ENCODE measurements around the gene CDH2.

The CDH2 gene

GRCh38 chr18:27995770-27996502 is 181.0 kb downstream of the CDH2 start:
- Histone ChIP-seq H3K27ac (no peak overlapping the region), H3K4me2 (ENCODE audit: low read length) (no peak overlapping the region), H2AFZ (no peak overlapping the region), H3K9me3 (ENCODE audit: control insufficient read depth, low read length) (no peaks in the 10 kb centered on the region), H3K4me1 (peaks cover 41% of the 10 kb centered on the region), H3K79me2 (peaks cover 6% of the 10 kb centered on the region), H3K27me3 (ENCODE audit: control insufficient read depth, insufficient read depth, low read length) (no peaks in the 10 kb centered on the region), H3K36me3 (ENCODE audit: control insufficient read depth, insufficient read depth, low read length) (no peaks in the 10 kb centered on the region), H3K9ac (no peak overlapping the region), H3K4me3 (ENCODE audit: low read depth, low read length) (no peak overlapping the region)
- TF ChIP-seq CTCF (IDR thresholded peaks at IDR 0.05) = no peak

- Histone ChIP-seq H2AFZ (peak overlapping the region; percentile 24), H3K27me3 (ENCODE audit: control insufficient read depth, insufficient read depth, low read length) (no peaks in the 10 kb centered on the region), H3K4me2 (ENCODE audit: low read length) (no peak overlapping the region), H3K27ac (peak overlapping the region; percentile 86), H3K9me3 (ENCODE audit: control insufficient read depth, low read length) (no peaks in the 10 kb centered on the region), H3K4me3 (ENCODE audit: low read depth, low read length) (no peak overlapping the region), H3K4me1 (peaks cover 43% of the 10 kb centered on the region), H3K9ac (no peak overlapping the region), H3K79me2 (peaks cover 6% of the 10 kb centered on the region), H3K36me3 (ENCODE audit: control insufficient read depth, insufficient read depth, low read length) (no peaks in the 10 kb centered on the region)
- TF ChIP-seq CTCF (IDR thresholded peaks at IDR 0.05) = no peak
Measured at GRCh38 chr18:27994571-27994970, 182.4 kb downstream of the CDH2 start.

GRCh38 chr18:27991391-27991790 is 185.5 kb downstream of the CDH2 start:
- no peaks in the 10 kb centered on the region for H3K36me3 ChIP-seq (ENCODE audit: control insufficient read depth, insufficient read depth, low read length)
- H3K27me3 ChIP-seq (ENCODE audit: control insufficient read depth, insufficient read depth, low read length) = no peaks in the 10 kb centered on the region
- H3K4me2 ChIP-seq (ENCODE audit: low read length) = no peak overlapping the region

GRCh38 chr18:27985832-27986231 is 191.1 kb downstream of the CDH2 start:
- TF ChIP-seq CTCF (IDR thresholded peaks at IDR 0.05) = no peak
- Histone ChIP-seq H3K9ac (no peak overlapping the region), H3K4me1 (peaks cover 29% of the 10 kb centered on the region), H3K27me3 (ENCODE audit: control insufficient read depth, insufficient read depth, low read length) (no peaks in the 10 kb centered on the region), H3K4me3 (ENCODE audit: low read depth, low read length) (no peak overlapping the region), H3K79me2 (no peaks in the 10 kb centered on the region), H3K27ac (peak overlapping the region; percentile 13), H3K9me3 (ENCODE audit: control insufficient read depth, low read length) (no peaks in the 10 kb centered on the region), H3K4me2 (ENCODE audit: low read length) (no peak overlapping the region), H3K36me3 (ENCODE audit: control insufficient read depth, insufficient read depth, low read length) (no peaks in the 10 kb centered on the region), H2AFZ (no peak overlapping the region)

More at GRCh38 chr18:27991391-27991790, 185.5 kb downstream of the CDH2 start:
- Histone ChIP-seq H3K4me3 (ENCODE audit: low read depth, low read length) (no peak overlapping the region), H3K79me2 (no peaks in the 10 kb centered on the region), H3K4me1 (peaks cover 41% of the 10 kb centered on the region), H3K9ac (no peak overlapping the region), H3K27ac (peak overlapping the region; percentile 86), H2AFZ (peak overlapping the region; percentile 19), H3K9me3 (ENCODE audit: control insufficient read depth, low read length) (no peaks in the 10 kb centered on the region)
- no peak for TF ChIP-seq CTCF (IDR thresholded peaks at IDR 0.05)

- no peak overlapping the region for H2AFZ ChIP-seq
- no peak for TF ChIP-seq CTCF (IDR thresholded peaks at IDR 0.05)
- no peak overlapping the region for H3K4me2 ChIP-seq (ENCODE audit: low read length)
- no peaks in the 10 kb centered on the region for H3K9me3 ChIP-seq (ENCODE audit: control insufficient read depth, low read length)
- H3K4me3 ChIP-seq (ENCODE audit: low read depth, low read length) = no peak overlapping the region
- H3K4me1 ChIP-seq = peaks cover 23% of the 10 kb centered on the region
- peak overlapping the region; percentile 74 for H3K27ac ChIP-seq
- H3K27me3 ChIP-seq (ENCODE audit: control insufficient read depth, insufficient read depth, low read length) = no peaks in the 10 kb centered on the region
- no peak overlapping the region for H3K9ac ChIP-seq
- H3K79me2 ChIP-seq = no peaks in the 10 kb centered on the region
- H3K36me3 ChIP-seq (ENCODE audit: control insufficient read depth, insufficient read depth, low read length) = no peaks in the 10 kb centered on the region
Measured at GRCh38 chr18:27983780-27984179, 193.2 kb downstream of the CDH2 start.

Data from parathyroid adenoma (tissue), 2 donors.